Measurements from ENCODE around the gene ABCA9. TPM values are rescaled to one million over a fixed set of nuclear protein-coding genes. Genes with fewer than 3 reads are reported as not detected.

ABCA9 gene
- total RNA-seq, 1 experiment from 2014 or later = not detected

DNA sequence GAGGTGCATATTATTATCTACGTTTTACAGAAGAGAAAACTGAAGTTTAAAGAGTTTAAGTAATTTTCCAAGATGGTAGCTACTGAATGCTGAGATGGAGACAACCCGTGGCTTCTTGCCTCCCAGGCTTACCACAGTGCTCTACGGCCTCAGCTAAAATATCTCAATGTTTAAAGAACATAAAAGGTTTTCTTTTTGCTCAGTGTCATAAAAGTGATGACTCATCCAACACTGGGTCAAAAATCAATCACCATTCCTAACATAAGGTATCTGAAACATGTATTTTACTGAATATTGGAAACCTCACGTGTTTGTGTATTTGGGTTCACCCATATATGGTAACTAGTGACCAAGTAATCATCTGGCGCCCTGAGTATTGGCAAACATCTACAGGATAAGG lies 18.4 kb downstream of the ABCA9 start:
- intact Hi-C loops (cut with micrococcal nuclease) = loop anchor here (10.0 kb wide), 1 partner anchor 268 kb away; no protein-coding TSS in a partner anchor
- peaks cover 7% of the 10 kb centered on the region; the same call in 1 of the 2 replicates for H3K27me3 ChIP-seq (ENCODE audit: low read length)
- H3K4me1 ChIP-seq (ENCODE audit: insufficient read depth, low read length) = no peaks in the 10 kb centered on the region
- no peak overlapping the region for H3K4me2 ChIP-seq (ENCODE audit: low read length)
- no peaks in the 10 kb centered on the region for H3K79me2 ChIP-seq (ENCODE audit: low read length)
- H3K27ac ChIP-seq (ENCODE audit: low read length) = no peak overlapping the region
- ChIA-PET CTCF (no interaction called here), POLR2A (ENCODE audit: unreplicated experiment) (no interaction called here)
- no peaks in the 10 kb centered on the region for H3K36me3 ChIP-seq (ENCODE audit: low read depth, low read length)
- 0 out of 2 replicates have a peak, but pooled peaks cover 3% of the 10 kb centered on the region for H3K9me2 ChIP-seq (replicated peaks; ENCODE audit: low read length)
- H3F3A ChIP-seq (ENCODE audit: low read length, unreplicated experiment) = no peaks in the 10 kb centered on the region
- no peaks in the 10 kb centered on the region for H4K20me1 ChIP-seq (ENCODE audit: low read length)
- BruUV-seq (replicated peaks) = no TSS peak
- ATAC-seq (peak; percentile 70), DNase-seq (peak; percentile 32)
- H2AFZ ChIP-seq (ENCODE audit: low read length) = no peak overlapping the region
- H3K9ac ChIP-seq (ENCODE audit: low read length) = no peak overlapping the region
- H3K4me3 ChIP-seq (ENCODE audit: low read length) = no peak overlapping the region
- no peaks in the 10 kb centered on the region for H3K9me3 ChIP-seq (ENCODE audit: low read length)
- TF ChIP-seq, protein P1, sequence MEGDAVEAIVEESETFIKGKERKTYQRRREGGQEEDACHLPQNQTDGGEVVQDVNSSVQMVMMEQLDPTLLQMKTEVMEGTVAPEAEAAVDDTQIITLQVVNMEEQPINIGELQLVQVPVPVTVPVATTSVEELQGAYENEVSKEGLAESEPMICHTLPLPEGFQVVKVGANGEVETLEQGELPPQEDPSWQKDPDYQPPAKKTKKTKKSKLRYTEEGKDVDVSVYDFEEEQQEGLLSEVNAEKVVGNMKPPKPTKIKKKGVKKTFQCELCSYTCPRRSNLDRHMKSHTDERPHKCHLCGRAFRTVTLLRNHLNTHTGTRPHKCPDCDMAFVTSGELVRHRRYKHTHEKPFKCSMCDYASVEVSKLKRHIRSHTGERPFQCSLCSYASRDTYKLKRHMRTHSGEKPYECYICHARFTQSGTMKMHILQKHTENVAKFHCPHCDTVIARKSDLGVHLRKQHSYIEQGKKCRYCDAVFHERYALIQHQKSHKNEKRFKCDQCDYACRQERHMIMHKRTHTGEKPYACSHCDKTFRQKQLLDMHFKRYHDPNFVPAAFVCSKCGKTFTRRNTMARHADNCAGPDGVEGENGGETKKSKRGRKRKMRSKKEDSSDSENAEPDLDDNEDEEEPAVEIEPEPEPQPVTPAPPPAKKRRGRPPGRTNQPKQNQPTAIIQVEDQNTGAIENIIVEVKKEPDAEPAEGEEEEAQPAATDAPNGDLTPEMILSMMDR (conservative IDR thresholded peaks at IDR 0.05; ENCODE audit: low read depth, low read length) = no peak
- TF ChIP-seq EZH2phosphoT487 (IDR thresholded peaks at IDR 0.05; ENCODE audit: borderline replicate concordance, low read length) (no peak), EZH2 (IDR thresholded peaks at IDR 0.05; ENCODE audit: low read length, unreplicated experiment) (no peak)

DNA sequence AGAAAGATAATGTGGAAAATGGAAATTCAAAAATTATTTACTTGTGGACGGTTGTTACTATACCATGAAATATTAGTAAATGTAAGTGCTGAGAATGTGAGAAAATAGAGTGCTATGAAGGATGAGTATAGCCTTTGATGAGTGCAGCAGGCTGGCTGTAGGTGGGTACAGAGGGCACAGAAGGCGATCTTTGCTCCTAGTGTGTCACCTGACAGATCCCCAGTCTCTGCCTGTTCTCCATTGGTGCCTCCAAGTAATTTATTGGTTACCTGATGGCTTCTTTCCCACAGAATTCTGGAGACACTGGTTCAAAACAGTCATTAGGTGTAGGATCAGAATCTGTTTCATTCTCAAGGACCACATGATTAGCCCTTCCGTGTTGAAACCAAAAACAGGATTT lies 28.9 kb downstream of the ABCA9 start:
- BruUV-seq (replicated peaks) = no TSS peak
- Histone ChIP-seq H2AFZ (ENCODE audit: low read length) (no peak overlapping the region), H3K36me3 (ENCODE audit: low read depth, low read length) (no peaks in the 10 kb centered on the region), H4K20me1 (ENCODE audit: low read length) (no peaks in the 10 kb centered on the region), H3K4me1 (ENCODE audit: insufficient read depth, low read length) (no peaks in the 10 kb centered on the region), H3K9me2 (replicated peaks; ENCODE audit: low read length) (no peaks in the 10 kb centered on the region), H3K4me3 (ENCODE audit: low read length) (no peak overlapping the region), H3K27me3 (ENCODE audit: low read length) (peaks cover 61% of the 10 kb centered on the region), H3K79me2 (ENCODE audit: low read length) (no peaks in the 10 kb centered on the region), H3K9me3 (ENCODE audit: low read length) (no peaks in the 10 kb centered on the region), H3F3A (ENCODE audit: low read length, unreplicated experiment) (no peaks in the 10 kb centered on the region), H3K27ac (ENCODE audit: low read length) (no peak overlapping the region), H3K4me2 (ENCODE audit: low read length) (no peak overlapping the region), H3K9ac (ENCODE audit: low read length) (no peak overlapping the region)
- ChIA-PET POLR2A (ENCODE audit: unreplicated experiment) (no interaction called here), CTCF (no interaction called here)
- intact Hi-C loops (cut with micrococcal nuclease) = no loop called here
- TF ChIP-seq EZH2phosphoT487 (IDR thresholded peaks at IDR 0.05; ENCODE audit: borderline replicate concordance, low read length) (no peak), EZH2 (IDR thresholded peaks at IDR 0.05; ENCODE audit: low read length, unreplicated experiment) (no peak)
- TF ChIP-seq, protein P1 (conservative IDR thresholded peaks at IDR 0.05; ENCODE audit: low read depth, low read length) = no peak
- DNase-seq = no peak
- ATAC-seq = no peak

DNA sequence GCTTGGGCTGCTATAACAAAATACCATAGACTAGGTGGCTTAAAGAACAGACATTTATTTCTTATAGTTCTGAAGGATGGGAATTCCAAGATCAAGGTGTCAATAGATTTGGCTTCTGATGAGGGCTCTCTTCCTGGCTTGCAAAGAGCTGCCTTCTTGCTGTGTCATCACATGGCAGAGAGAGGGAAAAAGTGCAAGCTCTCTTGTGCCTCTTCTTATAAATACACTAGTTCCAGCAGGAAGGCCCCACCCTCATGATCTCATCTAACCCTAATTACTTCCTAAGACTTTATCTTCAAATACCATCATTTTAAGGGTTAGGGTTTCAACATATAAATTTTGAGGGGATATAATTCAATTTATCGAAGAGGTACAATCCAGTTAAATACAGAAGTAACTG lies 30.6 kb downstream of the ABCA9 start:
- Histone ChIP-seq H3K4me3 (ENCODE audit: low read length) (no peak overlapping the region), H3F3A (ENCODE audit: low read length, unreplicated experiment) (no peaks in the 10 kb centered on the region), H3K9me3 (ENCODE audit: low read length) (no peaks in the 10 kb centered on the region), H3K4me2 (ENCODE audit: low read length) (no peak overlapping the region), H3K36me3 (ENCODE audit: low read depth, low read length) (no peaks in the 10 kb centered on the region), H3K9me2 (replicated peaks; ENCODE audit: low read length) (no peaks in the 10 kb centered on the region), H2AFZ (ENCODE audit: low read length) (no peak overlapping the region), H3K9ac (ENCODE audit: low read length) (no peak overlapping the region), H3K27ac (ENCODE audit: low read length) (no peak overlapping the region), H3K79me2 (ENCODE audit: low read length) (no peaks in the 10 kb centered on the region), H4K20me1 (ENCODE audit: low read length) (no peaks in the 10 kb centered on the region), H3K4me1 (ENCODE audit: insufficient read depth, low read length) (no peaks in the 10 kb centered on the region), H3K27me3 (ENCODE audit: low read length) (peaks cover 70% of the 10 kb centered on the region)
- no peak for ATAC-seq
- intact Hi-C loops (cut with micrococcal nuclease) = no loop called here
- ChIA-PET CTCF (no interaction called here), POLR2A (ENCODE audit: unreplicated experiment) (no interaction called here)
- no peak for DNase-seq
- TF ChIP-seq EZH2 (IDR thresholded peaks at IDR 0.05; ENCODE audit: low read length, unreplicated experiment) (no peak), EZH2phosphoT487 (IDR thresholded peaks at IDR 0.05; ENCODE audit: borderline replicate concordance, low read length) (no peak)
- TF ChIP-seq, protein P1 (conservative IDR thresholded peaks at IDR 0.05; ENCODE audit: low read depth, low read length) = no peak
- no TSS peak for BruUV-seq (replicated peaks)

Data from PC-3 (cell line).